ENCODE results near the gene CPEB3. TPM values are rescaled to one million over a fixed set of nuclear protein-coding genes. Genes with fewer than 3 reads are reported as not detected.

The CPEB3 gene
- total RNA-seq, 4 donors from 2014 or later: 2.8 to 6.3 (median 6.2) TPM

GRCh38 chr10:92187101-92187500, 103.8 kb downstream of the CPEB3 start:
- no peak for ATAC-seq (ENCODE audit: low FRiP score)

GRCh38 chr10:92184977-92185376, 105.9 kb downstream of the CPEB3 start:
- TF ChIP-seq CTCF (IDR thresholded peaks at IDR 0.05): no peak
- ATAC-seq (ENCODE audit: low FRiP score): no peak
- no peak for DNase-seq (ENCODE audit: low spot score)

More at GRCh38 chr10:92187101-92187500, 103.8 kb downstream of the CPEB3 start:
- no peak for DNase-seq (ENCODE audit: low spot score)
- TF ChIP-seq CTCF (IDR thresholded peaks at IDR 0.05): no peak

- TF ChIP-seq CTCF (IDR thresholded peaks at IDR 0.05): no peak
- ATAC-seq (ENCODE audit: low FRiP score) (no peak), DNase-seq (ENCODE audit: low spot score) (no peak)
Measured at GRCh38 chr10:92183199-92183598, 107.7 kb downstream of the CPEB3 start.

DNA sequence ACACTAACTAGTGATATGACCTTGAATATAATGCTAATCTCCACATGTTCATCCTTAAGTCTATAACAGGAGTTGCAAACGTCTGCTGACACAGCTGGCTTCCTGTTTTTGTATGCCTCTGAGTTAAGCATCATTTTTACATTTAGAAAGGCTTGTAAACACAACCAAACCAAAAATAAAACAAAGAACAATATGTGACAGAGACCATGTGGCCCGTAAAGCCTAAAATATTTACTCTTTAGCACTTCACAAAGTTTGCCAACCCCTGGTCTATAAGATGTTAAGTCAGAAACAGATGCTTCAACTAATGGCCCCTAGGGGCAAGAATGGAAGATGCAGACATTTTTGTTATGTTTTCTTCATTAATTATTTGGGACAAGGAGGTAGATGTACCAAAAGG, 109.3 kb downstream of the CPEB3 start:
- ATAC-seq (ENCODE audit: low FRiP score) (no peak), DNase-seq (ENCODE audit: low spot score) (no peak)
- no peak for TF ChIP-seq CTCF (IDR thresholded peaks at IDR 0.05)

- TF ChIP-seq CTCF (IDR thresholded peaks at IDR 0.05): no peak
- DNase-seq (ENCODE audit: low spot score) (no peak), ATAC-seq (ENCODE audit: low FRiP score) (no peak)
Measured at GRCh38 chr10:92180399-92180798, 110.5 kb downstream of the CPEB3 start.

DNA sequence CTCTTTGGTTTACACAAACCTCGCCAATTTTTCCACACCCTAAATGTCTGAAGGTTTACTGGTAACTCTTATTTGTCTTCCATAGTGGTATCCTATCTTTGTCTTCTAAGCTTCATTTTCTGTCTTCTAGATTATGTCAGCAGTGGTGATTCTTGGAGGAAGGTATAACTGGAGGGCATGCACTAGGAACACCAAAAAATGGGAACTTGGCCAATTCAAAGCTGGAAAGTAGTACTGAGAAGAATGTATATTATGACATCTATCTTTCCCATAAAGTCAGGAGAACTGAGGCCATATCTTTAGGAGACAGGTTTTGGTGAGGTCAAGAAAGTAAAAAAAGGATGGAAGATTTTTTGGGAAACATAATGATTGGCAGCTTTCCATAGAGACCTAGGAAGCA, 113.3 kb downstream of the CPEB3 start:
- ATAC-seq (ENCODE audit: low FRiP score): no peak
- DNase-seq (ENCODE audit: low spot score): no peak

More for the DNA sequence above, 113.3 kb downstream of the CPEB3 start:
- TF ChIP-seq CTCF (IDR thresholded peaks at IDR 0.05): no peak
